GM21576 (cell line): ENCODE measurements around the gene CCDC92B.

Experiments used
- ATAC-seq: cut with Tn5 transposase; IDR thresholded peaks from one replicate; pipeline ENCODE4 v1.9.1; 2021; ENCODE audit warnings: mild to moderate bottlenecking, moderate library complexity; ENCODE audit not compliant: unreplicated experiment

The CCDC92B gene

DNA sequence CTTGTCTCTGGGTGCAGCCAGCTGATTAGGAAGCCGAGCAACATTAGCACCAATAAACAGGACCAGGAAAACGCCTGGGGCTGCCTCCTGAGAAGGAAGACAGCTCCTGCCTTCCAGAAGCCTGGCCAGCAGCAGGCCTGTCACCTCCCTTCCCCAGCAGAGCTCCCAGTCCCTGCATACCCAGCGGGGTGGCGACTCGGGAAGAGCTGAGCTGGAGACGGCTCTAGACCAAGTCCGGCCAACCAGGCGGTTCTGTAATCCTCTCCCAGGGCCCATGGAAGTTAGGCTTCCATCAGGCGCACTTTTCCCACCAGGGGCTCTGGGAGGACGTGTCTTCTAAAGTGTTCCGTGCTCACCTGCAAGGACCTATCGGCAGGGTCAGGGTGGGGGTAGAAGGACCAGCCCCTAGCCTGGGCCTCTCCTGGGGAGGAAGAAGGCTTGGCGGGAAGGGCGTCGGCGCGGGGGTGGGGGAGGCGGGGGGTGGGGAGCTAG is 25.9 kb downstream of the CCDC92B start:
- ATAC-seq: no peak

DNA sequence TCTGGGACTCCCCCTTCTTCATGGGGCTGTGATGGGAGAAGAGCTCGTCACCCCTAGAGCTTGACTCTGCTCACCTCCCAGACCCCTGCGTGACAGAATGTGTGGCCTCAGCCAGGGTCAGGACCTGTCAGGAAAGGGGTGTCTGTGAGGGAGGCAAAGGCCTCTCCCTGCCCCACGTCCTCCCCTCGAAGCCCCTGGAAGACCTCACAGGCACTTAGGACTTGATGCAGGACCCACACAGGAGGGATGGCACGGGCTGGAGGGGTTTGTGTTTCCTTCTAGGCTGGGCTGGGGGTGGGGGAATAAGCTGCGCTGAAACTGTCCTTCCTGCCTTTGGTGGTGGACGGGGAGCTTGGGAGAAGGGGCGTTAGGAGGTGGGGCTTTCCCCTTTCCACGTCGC is 26.8 kb downstream of the CCDC92B start:
- no peak for ATAC-seq

DNA sequence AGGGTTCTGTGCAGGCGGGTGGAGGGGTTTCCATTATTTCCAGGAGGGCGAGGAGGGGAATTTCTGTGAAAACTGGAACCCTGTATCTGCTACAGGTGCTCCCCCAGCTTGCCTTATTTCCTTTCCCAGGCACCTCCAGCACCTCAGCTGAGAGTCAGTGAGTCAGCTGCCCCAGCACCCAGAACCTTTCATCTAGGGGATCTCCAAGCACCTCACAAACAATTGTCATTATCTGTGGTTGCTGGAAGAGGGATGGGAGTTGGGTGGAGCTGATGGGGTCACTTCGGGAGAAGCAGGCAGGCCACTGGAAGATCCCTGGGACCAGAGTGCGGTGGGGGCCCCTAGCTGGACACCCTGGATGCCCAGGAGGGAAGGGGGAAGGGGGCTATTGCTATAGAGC is 27.8 kb downstream of the CCDC92B start:
- no peak for ATAC-seq

DNA sequence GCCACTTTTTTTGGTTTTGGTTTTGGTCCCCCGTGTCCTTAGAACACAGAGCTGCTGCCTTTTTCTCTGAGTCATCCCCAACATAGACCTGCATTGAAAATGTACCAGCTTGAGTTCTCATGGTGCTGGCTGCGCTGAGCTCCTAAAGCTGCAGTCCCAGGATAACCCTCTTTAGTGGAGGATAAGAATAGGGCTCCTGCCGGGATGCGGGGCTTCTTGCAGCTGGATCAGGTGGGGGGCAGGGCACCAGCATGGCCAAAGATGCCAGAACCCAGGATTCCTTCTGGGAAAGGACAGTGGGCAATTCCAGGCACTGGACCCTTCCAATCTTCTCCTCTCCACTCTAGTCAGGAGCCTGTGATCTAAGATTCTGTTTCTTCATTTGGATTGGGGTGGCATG is 29.6 kb downstream of the CCDC92B start:
- ATAC-seq: no peak

- no peak for ATAC-seq
Observed at GRCh38 chr17:2718150-2718938, 31.1 kb downstream of the CCDC92B start.

DNA sequence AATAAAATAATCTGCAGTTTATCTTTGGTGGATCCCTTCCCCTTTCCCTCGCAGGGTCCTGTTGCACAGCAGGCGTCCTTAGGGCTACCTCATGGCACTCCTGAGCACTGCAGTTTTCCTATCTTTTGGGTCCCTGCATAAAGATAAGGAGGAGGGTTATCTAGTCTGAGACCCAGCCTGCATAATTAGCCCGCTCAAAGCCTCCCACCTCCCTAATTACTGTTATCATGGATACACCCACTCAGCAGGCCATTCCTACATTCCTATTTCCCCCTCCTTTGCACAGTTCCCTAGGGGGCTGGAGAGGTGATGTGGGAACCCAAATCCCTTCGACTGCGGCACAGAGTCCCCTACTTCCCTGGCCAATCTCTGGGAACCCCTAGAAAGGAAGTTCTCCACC is 32.8 kb downstream of the CCDC92B start:
- no peak for ATAC-seq

- ATAC-seq: no peak
Observed at GRCh38 chr17:2713881-2714280, 35.6 kb downstream of the CCDC92B start.

DNA sequence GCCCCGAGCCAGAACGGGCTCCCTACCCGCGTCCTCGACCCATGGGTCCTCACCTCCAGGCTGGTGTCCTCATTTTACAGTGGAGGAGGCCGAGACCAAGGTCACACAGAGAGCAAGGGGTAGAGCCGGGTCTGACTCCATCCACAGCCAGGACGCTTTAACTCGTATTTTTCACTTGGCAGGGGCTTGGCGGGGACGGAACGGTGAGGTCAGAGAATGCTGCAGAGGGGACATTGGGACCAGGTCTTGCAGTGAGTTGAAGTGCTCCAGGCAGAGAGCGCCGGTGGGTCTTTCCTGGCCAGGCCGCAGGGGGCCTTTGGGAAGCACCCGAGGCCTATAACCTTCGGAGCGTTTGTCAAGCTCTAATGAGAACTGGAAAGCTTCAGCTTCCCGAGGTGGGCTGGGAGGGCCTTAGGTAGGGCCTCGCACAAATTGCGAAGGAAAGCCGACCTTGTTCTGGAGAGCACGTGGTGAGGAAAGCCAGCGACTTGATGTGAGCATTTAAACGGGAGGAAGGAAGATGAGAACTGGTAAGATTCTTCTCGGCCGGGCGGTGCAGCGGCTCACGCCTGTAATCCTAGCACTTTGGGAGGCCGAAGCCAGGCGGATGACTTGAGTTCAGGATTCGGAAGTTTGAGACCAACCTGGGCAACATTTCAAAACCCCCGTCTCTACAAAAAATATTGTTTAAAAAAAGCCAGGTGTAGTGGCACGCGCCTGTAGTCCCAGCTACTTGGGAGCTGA is 37.0 kb downstream of the CCDC92B start:
- ATAC-seq: no peak

GRCh38 chr17:2711608-2712299 is 37.7 kb downstream of the CCDC92B start, which contains the start of gene CLUH:
Gene CLUH, minus strand, starts transcription at chr17:2711764. Its CDS starts 103 bp downstream, at chr17:2711661.
- peak; percentile 59 for ATAC-seq

DNA sequence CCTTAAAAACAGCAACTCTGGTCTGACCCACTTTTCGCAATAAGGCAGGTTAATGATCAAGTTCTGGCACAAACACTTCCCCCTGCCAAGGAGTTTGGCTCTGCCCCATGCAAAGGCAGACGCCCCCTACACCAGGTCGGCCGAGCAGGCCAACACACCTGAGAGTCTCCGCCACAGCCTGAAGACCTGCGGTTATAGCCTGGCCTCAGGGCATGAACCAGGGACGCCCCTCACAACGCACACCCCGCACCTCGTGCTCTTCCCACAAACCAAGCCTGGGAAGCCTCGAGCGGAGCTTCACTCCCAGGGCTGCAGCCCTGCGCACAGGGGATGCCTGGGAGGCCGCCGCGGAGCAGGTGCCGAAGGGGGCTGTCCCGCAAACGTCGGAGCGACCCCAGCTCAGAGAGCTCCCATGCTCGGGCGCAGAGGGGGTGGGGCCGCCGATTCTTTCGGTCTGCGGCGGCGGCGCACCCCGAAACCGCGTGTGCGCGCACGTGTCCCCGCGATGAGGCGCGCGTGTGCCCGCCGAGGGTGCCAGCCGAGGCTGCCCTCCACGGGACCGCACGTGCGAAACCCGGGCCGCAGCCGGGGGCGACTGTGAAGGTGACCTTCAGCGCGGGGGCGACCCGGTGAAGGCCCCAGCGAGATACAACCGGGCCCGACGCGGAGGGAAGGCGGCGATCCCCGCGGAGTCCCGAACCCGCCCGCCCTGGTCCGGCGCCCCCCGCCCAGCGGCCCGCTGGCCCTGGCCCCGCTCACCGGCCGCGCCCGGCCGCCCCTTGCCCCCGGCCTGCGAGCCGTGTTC is 38.4 kb downstream of the CCDC92B start:
- ATAC-seq: peak; percentile 18

GRCh38 chr17:2710071-2710802 is 39.2 kb downstream of the CCDC92B start:
- ATAC-seq: no peak

DNA sequence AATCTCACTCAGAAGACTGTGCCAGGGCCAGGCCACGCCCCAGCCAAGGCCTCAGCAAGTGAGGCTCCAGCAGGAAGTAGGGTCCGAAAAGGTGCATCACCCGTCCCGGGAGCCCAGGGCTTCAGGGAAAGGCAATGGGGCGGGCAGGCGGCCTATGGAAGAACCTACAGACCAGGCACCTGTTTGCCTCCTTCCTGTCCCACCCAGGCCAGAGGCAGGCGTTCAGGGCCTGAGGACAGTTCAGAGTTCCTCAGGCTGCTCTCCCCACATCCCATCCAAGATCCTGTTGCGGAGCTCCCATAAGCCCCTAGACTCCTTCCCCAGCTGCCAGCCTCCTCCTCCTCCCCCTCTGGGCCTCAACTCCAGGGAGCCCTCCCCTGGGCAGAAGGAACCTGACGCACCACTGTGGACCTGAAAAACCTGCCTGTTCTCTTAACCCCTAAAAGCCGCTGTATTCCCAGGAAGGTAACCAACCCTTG is 40.2 kb downstream of the CCDC92B start:
- ATAC-seq: no peak

GRCh38 chr17:2708585-2709182 is 40.8 kb downstream of the CCDC92B start:
- no peak for ATAC-seq

GRCh38 chr17:2707721-2708584 is 41.5 kb downstream of the CCDC92B start:
- ATAC-seq: no peak

DNA sequence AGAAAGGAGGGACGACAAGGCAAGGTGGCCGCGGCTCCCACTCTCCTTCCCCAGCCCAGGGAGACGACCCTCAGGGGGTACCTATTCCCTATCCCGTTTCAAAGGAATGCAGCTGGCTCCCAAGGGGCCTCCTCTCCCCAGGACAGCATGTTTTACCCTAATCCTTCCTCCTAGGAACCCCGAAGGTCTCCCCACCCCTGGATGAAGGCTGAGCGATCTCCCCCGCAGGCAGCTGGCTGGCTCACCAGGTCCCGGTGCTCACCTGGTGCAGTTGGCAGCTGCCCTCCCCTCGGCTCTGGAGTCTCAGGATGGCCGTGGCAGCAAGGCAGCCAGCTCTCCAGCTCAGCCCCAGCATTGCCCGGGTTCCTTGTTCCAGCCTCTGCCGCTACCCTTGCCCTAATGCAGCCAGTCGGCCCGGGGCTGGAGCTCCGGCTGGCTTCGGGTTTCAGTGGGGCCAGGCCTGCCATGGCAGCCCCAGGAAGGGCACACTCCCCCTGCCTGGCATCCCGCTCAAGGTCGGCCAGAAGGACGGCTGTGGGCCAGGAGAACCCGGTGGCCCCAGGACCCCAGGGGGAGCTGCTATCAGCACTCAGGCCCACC is 42.4 kb downstream of the CCDC92B start:
- no peak for ATAC-seq

GRCh38 chr17:2705888-2706795 is 43.3 kb downstream of the CCDC92B start:
- no peak for ATAC-seq

- no peak for ATAC-seq
Observed at GRCh38 chr17:2705263-2705662, 44.2 kb downstream of the CCDC92B start.
